HG03108 (cell line): ENCODE data around the gene GAS7.

Source experiments
- ATAC-seq: cut with Tn5 transposase; IDR thresholded peaks from one replicate; pipeline ENCODE4 v1.9.1; 2021; ENCODE audit warnings: moderate library complexity; ENCODE audit not compliant: unreplicated experiment

The GAS7 gene

DNA sequence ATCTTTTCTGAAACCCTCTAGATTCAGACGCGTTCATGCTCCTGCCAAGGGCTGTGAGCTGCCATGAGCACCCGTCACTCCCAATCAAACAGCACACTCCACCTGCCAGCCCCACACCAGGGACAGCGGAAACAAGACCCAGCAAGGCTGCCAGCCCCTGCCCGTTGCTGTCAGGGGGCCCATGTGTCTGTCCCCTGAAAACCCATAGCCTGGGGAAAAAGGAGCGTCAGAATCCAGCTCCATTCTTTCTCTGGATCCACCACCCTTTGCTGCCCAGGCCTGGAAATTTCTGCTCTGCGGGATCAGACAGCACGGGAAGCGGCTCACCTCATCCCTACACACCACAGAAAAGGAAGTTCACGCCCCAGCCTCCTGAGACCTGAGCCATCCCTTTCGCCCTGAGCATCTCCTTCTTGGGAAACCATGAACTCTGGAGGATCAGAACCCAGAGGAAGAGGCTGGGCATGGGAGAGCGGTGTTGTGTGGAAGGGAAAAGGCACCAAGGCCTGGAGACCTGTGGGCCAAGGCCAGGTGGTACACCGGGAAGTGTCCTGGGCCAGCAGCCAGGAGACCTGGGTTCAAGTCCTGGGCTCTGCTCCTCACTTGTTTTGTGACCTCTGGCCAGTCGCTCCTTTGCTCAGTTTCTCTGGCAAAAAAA lies 241.8 kb downstream of the GAS7 start:
- ATAC-seq, result no peak

DNA sequence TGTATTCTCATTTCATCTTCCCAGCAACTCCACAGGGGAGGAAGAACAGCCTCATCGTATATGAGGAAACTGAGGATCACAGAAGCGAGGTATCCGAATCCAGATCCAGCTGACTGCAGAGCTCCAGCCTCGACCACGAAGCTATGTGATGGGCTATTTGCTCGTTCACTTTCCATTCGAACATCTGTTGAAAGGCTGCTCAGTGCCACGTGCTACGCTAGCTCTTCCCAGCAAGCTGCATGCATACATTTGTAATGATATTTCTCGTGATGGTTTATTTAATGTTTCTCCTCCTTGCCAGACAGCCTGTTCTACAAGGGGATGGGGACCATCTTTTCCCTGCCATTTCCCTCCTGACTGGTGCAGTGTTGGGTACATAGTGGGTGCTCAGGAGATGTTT lies 244.9 kb downstream of the GAS7 start:
- ATAC-seq, result no peak

DNA sequence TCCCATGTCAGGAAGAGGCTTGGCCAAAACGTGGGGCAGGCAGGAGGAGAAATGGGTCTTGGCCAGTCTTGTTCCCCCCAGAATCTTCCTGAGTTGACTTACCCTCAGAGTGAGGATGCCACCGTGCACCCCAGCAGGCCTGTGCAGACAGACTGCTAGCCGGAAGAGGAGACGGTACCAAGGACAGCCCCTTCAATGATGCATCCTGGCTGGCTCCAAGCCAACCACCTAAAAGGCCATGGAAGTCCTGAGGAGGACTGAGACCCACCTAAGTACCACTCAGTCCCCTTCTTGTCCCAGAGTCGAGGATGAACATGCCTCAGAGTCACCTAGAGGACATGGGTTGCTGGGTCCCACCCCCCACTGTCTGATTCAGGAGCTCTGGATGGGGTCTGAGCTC lies 246.6 kb downstream of the GAS7 start:
- ATAC-seq, result no peak

DNA sequence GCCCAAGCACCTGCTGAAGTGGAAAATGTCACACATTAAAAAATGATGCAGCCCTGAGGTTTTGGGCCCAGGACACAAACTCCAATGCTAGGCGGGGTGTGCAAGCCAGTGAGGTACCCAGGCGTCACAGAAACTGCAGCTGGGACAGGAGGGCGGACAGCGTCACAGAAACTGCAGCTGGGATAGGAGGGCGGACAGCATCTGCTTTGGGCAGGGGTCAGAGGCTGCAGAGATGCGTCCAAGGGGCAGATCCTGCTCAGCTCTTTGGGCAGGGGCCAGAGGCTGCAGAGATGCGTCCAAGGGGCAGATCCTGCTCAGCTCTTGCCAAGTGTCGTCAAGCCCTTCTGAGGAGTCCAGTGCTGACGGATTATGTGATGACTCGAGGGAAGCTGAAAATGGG lies 249.5 kb downstream of the GAS7 start:
- no peak for ATAC-seq

DNA sequence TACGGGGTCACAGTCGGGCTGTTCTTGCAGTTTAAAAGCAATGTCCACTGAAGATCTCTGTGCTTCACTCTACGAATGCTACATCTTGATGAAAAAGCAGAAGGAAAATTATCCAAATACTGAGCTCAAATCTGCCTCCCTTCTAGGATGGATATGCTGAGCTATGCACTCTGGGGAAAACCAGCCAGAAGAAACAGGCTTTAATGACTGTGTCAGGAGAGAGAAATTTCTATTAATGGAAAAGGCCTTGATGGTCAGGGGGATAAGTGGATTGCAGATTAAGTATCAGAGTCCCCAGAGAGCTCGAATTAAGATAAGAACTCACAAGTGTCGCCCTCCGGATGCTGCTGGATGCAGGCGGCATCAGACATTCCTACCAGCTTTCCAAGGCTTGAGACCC lies 253.7 kb downstream of the GAS7 start:
- ATAC-seq, result no peak

DNA sequence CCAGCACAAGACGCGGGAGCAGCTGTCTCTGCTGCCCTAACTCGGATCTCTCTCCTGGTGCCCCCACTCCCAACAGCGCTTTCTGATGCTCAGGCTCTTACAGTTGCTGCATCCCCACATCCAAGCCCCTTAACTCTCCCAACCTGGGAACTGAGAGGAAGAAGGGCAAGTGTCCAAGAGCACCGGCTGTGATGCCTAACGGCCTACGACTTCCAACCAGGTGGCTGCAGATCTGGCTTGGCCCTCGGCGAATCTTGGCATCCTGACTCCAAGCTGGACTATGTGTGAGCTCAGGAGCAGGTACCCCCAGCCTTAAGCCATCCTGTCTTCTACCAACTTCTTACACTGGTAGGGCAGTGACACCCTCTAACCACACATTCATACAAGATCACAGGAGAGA lies 255.1 kb downstream of the GAS7 start:
- ATAC-seq, result no peak

DNA sequence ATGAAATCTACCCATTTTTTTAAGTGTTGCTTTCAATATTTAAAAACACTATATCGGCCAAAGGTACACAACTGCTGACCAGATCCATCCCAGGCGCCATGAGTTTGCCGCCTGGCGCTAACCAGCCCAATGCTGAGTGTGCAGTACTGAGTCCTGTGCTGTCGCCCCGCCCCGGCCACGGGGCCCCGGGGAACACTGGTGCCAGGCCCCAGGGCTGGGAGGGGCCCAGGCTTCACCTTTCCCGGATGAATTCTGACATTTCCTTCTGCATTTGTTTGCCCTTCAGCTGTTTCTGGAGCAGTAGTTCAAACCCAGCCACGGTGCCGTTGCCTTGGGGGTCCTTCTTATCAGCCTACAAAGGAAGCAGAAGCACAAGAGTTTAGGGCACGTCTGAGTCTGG lies 255.5 kb downstream of the GAS7 start:
- ATAC-seq, result no peak

DNA sequence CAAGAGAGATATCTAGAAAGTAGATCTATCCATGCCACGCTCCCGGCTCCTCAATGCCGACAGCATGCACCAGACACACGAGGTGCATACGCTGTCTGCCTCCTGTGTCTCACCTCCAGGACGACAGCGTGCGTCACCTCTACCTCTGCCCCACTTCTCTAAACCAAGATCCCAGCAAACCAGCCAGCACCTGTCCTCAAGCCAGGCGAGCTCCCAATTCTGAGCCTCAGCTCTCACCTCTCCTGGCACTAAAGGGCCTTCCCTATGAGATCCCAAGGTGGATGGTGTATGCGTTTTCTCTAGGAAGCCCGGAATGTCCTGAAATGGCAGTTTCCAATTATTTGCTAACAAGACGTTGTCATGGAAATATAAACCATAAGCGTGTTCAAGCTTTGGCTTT lies 257.1 kb downstream of the GAS7 start:
- ATAC-seq, result no peak

DNA sequence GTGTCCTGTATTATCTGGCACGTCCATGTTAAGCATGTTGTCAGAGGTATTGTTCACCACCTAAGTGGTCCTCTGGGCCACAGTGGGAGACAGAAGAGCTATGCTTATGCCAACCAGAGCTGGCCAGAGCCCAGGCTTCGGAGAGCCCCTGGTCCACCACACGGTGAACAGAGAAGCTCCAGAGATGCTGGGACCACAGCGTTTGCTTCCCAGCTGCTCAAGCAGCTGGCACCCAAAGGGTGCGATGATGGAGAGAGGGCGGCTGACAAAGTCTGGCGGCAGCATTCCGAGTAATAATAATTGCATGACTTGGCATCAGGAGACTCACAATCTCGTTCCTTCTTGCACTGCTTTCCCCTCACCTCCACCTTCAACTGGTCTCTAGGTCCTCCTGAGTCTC lies 257.6 kb downstream of the GAS7 start:
- ATAC-seq, result no peak

DNA sequence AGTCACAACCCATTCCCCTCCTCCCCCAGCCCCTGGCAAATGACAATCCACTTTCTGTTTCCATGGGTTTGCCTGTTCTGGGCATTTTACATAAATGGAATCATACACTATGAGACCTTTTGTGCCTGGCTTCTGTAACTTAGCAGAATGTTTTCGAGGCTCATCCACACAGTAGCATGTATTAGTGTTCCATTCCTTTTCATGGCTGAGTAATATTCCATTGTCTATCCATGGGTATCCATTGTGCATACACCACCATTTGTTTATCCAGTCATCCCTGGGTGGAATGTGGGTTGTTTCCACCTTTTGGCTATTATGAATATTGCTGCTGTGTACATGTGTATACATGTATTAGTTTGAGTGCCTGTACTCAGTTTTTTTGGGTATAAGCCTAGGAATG lies 259.6 kb downstream of the GAS7 start:
- no peak for ATAC-seq

DNA sequence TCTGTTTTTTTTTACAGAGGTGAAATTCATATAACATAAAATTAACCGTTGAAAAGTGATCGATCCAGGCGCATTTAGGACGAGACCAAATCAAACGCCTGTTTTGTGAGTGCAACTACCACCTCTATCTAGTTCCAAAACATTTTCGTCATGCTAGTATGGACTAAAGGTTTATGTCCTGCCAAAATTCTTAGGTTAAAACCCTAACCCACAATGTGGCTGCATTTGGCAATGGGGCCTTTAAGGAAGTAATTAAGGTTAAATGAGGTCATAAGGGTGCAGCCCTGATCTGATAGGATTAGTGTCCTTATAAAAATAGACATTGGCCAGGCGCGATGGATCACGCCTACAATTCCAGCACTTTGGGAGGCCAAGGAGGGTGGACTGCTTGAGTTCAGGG lies 260.5 kb downstream of the GAS7 start:
- ATAC-seq, result no peak

DNA sequence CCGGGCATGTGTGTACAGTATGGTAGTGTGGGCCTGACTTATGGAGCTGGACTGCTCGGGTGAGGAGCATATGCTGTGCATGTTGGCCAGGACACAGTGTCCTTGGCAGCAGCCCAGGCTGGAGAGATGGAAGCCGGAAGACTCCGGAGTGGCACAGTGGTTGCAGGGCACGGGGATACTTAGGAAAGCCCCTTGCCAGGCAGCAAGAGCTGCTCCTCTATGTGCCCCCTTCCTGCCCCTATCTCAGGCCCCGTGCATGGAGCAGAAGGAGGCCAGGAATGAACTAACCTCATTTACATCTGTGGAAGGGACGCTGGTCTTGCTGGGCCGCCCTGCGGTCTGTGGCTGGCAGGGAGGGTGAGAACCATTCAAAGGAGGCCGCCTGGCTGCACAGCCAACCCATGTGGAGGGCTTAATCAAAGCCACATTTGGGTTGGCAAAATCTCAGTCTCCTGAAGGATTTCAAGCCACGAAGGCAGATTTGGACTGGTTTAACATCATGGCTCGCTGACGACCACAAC lies 261.1 kb downstream of the GAS7 start:
- ATAC-seq, result no peak

DNA sequence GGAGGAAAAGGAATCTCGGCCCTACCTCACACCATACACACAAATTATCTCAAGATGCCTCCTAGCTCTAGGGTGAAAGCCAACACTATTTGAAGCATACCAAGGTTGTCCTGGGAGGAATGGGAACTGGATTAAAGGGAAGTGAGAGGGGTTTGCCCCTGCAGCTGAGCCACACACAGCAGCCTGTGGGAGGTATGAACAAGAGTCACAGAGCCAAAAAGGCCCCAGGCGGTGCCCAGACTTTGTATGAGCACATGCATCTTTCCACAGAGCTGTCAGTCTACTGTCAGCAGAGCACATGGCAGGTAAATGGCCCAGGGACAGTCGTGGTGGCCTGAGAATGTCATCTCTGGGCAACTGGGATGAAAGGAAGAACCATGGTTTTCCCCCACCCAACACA lies 262.3 kb downstream of the GAS7 start:
- no peak for ATAC-seq

DNA sequence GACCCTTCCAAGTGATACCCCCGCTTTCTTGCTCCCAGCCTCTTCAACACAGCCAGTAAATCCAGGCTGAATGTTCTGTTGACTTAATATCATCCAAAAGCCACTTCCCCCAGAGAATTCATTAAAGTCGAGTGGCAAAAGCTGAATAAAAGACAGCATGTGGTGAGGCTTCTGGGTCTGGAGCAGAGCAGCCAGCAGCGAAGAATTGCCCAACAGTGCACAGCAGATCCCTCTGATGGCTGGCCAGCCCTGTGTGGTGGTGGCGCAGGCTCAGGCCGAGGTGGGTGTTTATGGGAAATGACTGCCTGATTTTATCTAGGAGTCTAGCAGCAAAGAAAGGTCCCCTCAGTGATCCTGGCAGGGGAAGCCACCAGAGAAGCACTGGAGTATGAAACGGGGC lies 263.0 kb downstream of the GAS7 start:
- no peak for ATAC-seq

DNA sequence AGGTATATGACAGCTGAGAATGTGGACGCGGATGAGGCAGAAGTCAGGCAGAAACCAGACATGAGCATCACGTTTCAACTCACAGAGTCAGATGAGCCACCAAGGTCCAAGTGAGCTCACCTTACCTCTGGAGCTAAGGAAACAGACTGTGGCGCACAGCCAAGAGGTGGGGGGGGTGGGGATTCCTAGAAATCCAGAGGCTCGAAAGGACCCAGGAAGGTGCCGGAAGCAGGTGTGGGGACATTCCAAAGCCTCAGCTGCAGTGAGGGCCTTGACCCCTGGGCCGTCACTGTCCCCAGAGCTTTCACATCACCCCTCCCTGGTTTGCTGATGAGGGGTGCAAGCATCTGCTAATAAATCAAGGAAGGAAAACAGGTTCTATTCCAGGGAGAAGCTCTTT lies 264.1 kb downstream of the GAS7 start:
- ATAC-seq, result no peak

DNA sequence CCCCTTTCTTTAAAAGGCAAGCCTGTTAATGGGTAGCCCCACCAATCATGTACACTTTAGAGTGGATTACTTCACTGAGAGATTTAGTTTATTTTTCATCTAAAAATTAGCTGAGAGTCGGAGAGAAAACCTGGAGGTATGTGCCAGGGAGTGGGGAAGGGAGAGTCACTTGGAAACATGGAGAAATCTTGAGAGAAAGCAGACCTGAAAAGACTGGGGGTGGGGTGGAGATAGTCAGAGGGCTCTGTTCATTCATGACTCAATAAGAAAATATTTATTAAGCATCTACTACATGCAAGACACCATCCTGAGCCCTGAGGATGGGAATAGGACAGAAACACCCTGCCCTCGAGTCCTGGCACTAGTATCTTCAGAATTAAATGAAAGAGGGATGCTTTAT lies 265.9 kb downstream of the GAS7 start:
- ATAC-seq, result no peak

DNA sequence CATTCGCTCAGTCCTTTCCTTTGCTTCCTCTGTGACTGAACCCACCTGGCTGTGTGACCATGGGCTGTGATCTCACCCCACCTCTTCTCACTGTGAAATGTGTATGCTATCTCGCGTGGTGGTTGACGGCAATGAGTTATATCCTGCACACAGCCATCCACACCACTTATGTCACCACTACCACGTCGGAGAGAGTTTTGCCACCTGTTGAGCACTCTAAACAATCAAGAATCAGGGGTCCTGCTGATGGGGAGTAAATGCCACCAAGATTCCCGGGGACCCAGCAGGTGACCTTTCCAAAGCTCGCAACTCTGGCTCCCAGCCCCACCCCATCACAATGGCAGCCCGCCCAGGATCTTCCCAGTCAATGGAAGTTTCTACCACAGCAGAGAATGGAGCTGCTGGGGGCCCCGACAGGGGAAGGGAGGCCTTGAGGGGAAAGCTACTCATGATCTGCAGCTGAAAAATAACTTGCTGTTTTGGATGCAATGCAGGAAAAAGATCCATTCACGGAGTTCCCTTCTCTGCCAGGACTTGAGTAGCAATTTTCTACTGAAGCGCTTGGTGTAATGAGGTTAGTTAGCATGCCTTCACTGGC lies 267.2 kb downstream of the GAS7 start:
- no peak for ATAC-seq

DNA sequence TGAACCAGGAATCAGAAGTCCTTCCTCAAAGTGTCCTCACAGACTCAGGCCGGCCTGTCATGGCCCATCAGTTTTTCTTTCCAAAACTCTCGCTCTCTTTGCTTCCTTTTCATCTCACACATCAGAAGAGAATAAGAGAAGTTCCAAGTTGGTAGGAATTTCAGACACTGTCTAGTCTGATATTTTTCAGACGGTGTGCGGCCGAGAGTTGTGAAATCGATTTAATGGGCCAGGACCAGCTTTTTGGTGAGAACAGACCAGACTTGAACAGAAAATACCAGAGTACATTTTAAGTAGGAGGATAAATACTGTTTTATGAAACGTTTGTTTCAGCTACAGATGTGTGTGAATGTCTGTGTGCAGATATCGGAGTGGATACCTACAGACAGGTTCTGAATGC lies 268.5 kb downstream of the GAS7 start:
- ATAC-seq, result no peak

DNA sequence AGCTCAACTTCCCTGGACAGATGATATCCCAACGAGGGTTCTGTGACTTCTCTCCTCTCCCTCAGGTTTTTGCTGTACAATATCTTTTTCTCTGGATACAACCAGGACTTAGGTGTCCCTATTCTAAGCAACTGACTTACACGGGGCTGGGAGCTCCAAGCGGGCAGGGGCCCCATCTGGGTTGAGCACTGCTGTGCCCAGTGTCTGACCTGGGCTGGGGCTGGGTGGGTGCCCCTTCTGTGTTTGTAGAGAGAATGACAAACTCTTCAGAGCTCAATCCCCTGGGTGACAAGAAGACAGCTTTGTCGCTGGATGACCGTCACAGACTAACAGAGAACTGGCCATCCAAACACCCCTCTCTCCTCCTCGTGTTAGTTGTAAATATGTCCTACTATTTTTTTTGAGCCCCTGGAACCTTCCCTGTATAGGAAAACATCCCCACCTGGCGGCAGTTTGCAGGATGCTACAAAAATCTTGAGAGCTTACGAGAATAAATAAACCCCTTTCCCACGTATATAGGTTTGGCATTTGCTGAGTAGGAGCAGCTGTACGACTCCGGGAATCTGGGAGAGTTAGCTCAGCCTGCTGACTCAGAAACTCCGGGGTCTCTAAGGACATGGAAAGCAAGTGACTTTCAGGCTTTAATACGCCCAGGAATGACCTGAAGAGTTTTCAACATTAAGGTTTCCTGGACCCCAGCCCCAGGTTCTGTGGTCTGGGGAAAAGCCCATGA lies 269.6 kb downstream of the GAS7 start:
- no peak for ATAC-seq

DNA sequence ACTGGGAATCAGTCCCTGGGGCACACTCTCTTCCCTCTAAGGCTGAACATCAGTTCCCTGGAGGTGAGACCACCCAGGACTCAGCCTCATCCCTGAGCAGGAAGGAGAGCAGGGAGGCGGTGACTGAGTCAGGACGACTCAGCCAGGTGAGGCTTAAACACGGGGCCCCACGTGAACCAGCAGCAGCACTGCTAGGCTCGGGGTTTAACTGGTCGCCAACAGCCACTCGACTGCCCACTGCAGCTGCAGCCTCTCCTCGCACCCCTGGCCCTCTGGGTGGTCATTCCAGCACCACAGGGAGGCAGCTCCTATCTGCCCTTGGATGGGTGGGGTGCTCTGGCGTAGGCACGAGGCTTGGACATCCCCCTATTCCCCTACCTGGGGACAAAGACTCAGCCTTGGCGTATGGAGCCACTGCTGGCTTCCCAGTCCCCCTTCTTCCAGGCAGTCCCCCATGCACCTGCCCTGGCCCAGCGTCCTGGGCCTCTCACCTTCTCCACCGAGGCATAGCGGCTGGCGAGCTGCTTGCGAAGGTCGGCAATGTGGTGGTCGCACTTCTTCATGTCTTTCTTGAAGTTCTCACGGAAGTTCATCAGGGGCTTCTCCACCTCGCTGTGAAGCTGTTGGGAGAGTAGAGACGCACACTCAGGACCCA lies 272.1 kb downstream of the GAS7 start:
- no peak for ATAC-seq

DNA sequence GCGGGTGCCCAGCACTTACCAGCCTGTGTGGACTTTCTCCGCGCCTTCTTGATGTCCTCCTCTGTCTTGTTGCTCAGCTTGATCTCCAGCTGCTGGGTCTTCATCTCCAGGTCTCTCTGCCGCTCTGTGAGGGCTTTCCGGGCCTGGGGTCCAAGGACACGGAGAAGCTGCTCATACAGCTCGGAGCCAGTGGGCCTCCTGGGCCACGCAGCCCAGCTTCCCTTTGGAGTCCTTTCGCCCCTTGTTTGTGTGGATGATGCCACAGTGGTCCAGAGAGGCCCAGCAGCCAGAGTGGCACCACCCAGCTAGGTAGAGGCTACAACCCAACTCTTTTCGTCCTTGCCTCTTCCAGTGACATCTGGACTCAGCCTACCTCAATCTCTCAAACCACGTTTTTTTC lies 272.9 kb downstream of the GAS7 start:
- no peak for ATAC-seq

DNA sequence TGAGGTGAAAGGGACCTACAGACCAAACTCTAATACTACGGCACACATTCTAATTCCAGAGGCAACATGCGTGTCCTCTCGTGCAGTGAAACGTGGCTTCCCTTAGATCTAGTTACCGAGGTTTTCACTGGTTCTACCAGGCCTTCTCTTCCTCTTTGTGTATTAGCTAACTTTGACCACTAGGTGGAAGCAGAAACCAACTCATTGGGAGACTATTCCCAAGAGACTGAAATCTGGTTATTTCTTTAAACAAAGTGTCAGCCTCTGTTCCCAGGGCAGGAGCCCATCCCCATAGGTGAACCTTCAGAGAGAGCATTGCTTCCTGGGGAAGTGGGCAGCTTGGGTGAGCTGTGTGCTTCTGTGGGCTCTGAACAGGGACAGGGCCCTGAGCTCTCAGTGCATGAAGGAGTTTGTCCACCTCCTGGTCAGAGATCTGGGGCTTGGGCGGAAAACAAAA lies 273.6 kb downstream of the GAS7 start:
- no peak for ATAC-seq
